ENCODE data around the gene NAPSA. TPM values are rescaled to one million over a fixed set of nuclear protein-coding genes. Genes with fewer than 3 reads are reported as not detected.

The NAPSA gene
- total and polyA plus RNA-seq, 8 donors = 0.18 to 87.5 (median 1.9) TPM; not detected in 2

DNA sequence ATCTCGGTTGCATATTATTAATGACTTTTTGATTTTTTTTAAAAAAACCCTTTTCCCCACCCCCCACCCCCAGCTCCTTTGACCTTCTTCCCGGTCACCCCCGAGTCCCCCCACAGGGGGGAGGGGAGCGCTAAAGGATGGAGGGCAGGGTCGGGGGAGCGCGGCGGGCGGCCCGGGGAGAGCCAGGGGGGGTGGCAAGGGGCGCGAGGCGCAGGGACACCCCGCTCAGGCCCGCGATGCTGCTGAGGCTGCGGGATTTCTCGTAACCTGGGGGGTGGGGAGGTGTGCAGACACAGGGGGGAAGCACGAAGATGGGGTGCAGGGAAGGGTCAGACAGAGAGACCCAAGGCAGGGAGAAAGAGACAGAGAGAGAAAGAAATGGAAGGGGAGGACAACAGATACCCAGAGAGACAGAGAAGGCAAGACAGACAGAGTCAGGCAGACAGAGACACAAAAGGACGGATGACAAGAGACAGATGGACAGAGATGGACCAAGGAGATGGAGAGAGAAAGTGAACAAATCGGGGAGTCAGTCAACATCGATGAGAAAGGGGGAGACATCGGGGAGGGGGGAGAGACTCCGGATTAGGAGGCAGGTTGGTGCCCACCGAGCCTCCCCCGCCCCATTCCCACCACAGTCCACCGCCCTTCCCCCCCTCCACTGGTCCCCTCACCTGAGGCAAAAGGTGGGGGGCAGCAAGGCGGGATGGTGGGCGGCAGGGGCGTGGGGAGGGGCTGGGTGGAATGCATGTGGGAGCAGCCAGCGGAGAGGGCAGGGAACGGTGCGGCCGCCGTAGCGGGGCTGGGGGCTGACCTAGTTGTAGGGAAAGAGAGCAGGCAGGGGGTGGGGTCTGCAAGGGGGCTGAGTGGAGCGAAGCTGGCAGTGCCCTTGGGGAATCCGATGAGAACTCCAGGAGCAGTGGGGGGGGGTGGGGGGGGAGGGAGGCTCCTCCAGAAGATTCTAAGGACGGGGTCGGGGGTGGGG, 50.4 kb downstream of the NAPSA start:
- Histone ChIP-seq H3K27me3 (peaks cover 18 to 97% (median 68%) of the 10 kb centered on the region in 3 donors), H3K9me3 (no peaks in the 10 kb centered on the region), H3K36me3 (peaks cover 0 to 3% (median under 1%) of the 10 kb centered on the region in 4 donors), H3K27ac (no peak overlapping the region), H3K4me3 (no peak overlapping the region), H3K4me1 (peaks cover 0 to 15% (median 5%) of the 10 kb centered on the region in 4 donors)
- TF ChIP-seq POLR2AphosphoS5 (IDR thresholded peaks at IDR 0.05) (no peak), POLR2A (IDR thresholded peaks at IDR 0.05) (no peak), EP300 (IDR thresholded peaks at IDR 0.05) (no peak)
- TF ChIP-seq, protein P1, sequence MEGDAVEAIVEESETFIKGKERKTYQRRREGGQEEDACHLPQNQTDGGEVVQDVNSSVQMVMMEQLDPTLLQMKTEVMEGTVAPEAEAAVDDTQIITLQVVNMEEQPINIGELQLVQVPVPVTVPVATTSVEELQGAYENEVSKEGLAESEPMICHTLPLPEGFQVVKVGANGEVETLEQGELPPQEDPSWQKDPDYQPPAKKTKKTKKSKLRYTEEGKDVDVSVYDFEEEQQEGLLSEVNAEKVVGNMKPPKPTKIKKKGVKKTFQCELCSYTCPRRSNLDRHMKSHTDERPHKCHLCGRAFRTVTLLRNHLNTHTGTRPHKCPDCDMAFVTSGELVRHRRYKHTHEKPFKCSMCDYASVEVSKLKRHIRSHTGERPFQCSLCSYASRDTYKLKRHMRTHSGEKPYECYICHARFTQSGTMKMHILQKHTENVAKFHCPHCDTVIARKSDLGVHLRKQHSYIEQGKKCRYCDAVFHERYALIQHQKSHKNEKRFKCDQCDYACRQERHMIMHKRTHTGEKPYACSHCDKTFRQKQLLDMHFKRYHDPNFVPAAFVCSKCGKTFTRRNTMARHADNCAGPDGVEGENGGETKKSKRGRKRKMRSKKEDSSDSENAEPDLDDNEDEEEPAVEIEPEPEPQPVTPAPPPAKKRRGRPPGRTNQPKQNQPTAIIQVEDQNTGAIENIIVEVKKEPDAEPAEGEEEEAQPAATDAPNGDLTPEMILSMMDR (IDR thresholded peaks at IDR 0.05) = no peak
- WGBS, 5 donors = 2 to 4% (median 3%) methylated on average over 34 to 40 of the region's 40 CpGs
- intact Hi-C loops (cut with DNase I; ENCODE audit: low total_unique reads) = no loop called here
- DNase-seq = no peak

DNA sequence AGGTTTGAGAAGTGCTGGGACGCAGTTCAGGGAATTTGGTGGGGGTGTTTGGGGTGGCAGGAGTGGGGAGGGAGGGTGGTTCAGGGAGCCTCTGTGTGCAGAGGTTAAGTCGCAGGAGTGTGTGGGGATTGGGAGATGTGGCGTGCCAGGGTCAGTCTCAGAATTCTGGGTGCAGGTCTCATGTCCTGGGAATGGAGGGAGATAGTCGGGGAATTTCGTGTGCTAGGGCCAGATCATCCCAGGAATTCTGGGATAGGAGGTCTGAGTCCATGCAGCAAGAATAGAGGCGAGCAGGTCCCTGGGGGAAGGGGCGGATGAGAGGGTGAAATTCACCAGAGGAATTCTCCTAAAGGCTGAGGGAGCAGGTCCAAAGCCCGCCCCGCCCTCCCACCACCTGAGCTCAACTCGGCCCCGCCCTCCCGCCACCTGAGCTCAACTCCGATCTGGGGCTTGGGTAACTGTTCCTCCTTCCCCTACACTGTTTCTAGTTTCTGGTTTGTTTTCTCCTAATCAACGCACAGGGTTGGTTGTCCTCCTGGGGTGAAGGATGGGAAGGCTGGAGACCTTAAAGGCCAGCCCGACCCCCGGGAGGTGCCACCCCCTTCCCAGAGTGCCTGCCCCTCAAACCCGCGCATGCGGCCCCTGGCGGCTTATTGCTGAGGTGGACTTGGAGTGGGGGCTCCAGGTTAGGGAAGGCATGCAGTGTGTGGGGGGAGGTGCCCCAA, 51.5 kb downstream of the NAPSA start:
- no peaks in the 10 kb centered on the region for H3K9me3 ChIP-seq
- H3K36me3 ChIP-seq = peaks cover 0 to 13% (median 6%) of the 10 kb centered on the region in 4 donors
- H3K4me1 ChIP-seq = peaks cover 0 to 15% (median 5%) of the 10 kb centered on the region in 4 donors
- no peak for TF ChIP-seq POLR2A (IDR thresholded peaks at IDR 0.05)
- TF ChIP-seq EP300 (IDR thresholded peaks at IDR 0.05) = no peak
- TF ChIP-seq, protein P1 (IDR thresholded peaks at IDR 0.05) = no peak
- no peak for TF ChIP-seq POLR2AphosphoS5 (IDR thresholded peaks at IDR 0.05)
- 2 to 6% (median 4%) methylated on average over 15 to 20 of the region's 20 CpGs for WGBS, 5 donors
- no peak overlapping the region for H3K27ac ChIP-seq
- peak in 1 of 2 donors; percentile 45 for DNase-seq
- H3K27me3 ChIP-seq = peaks cover 18 to 97% (median 68%) of the 10 kb centered on the region in 3 donors
- intact Hi-C loops (cut with DNase I; ENCODE audit: low total_unique reads) = no loop called here
- no peak overlapping the region for H3K4me3 ChIP-seq

DNA sequence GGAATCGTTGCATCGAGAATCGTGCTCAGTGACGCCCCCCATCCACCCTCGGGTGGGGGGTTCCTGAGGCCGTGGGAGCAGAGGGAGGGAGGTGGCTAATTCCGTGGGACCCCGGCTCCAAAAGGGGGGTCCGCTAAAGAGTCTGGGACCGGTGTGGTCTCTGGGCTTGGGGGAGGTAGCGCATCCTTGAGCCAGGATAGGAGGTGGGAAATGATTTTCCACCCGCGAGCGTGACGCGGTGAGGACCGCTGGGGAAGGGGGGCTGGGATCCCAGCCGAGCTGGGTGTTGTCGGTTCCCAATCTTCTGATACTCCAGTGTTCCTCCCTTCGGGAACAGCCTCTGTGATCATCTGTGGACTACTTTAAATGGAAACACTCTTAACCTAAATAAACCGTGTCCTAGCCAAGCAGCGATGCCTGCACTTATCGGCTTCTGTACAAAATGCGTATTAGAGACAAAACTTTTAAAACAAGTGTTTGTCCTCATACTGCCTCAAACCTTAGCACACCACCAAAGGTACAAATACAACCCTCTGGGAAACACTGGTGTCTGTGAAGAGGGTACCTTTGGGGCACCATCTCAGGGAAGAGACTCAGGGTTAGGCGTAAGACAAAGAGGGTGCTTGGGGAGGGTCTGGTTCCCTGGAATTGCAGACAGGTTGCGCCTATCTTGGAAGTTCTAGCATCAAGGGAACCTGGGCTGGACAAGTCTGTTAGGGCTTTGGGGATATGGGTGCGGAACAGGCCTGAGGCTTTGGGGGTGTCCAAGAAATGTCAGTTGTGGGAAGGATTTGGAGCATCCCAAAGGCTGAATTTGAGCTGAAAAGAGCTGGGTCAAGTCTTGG, 52.2 kb downstream of the NAPSA start:
- H3K4me3 ChIP-seq = no peak overlapping the region
- no peaks in the 10 kb centered on the region for H3K9me3 ChIP-seq
- no peak overlapping the region for H3K27ac ChIP-seq
- peaks cover 0 to 15% (median 5%) of the 10 kb centered on the region in 4 donors for H3K4me1 ChIP-seq
- intact Hi-C loops (cut with DNase I; ENCODE audit: low total_unique reads) = no loop called here
- H3K36me3 ChIP-seq = peaks cover 0 to 21% (median 11%) of the 10 kb centered on the region in 4 donors
- TF ChIP-seq POLR2A (IDR thresholded peaks at IDR 0.05) = no peak
- TF ChIP-seq, protein P1 (IDR thresholded peaks at IDR 0.05) = no peak
- no peak for TF ChIP-seq EP300 (IDR thresholded peaks at IDR 0.05)
- TF ChIP-seq POLR2AphosphoS5 (IDR thresholded peaks at IDR 0.05) = no peak
- DNase-seq = no peak
- peaks cover 18 to 96% (median 68%) of the 10 kb centered on the region in 3 donors for H3K27me3 ChIP-seq
- 9 to 14% (median 11%) methylated on average over 20 to 27 of the region's 27 CpGs for WGBS, 5 donors
